Gastrocnemius medialis (tissue), 4 donors: ENCODE measurements around the gene FGFBP2. TPM values are rescaled to one million over a fixed set of nuclear protein-coding genes. Genes with fewer than 3 reads are reported as not detected.

Experiments
- ATAC-seq, 2 donors: fragments of 150-250 bp; one replicate each; pipeline ENCODE4 v1.9.1; 2016
- DNase-seq, 2 donors: peaks; one replicate each; pipeline ENCODE4 v3.0.0-alpha.2; 2019
- H3K27ac ChIP-seq, 4 donors: fragments of 200-600 bp; sonication (generic); 1 replicate in 1 of 4; 2 replicates in 3 of 4; pipeline ENCODE4 v1.5.1; 2016 to 2018; ENCODE audit warnings: mild to moderate bottlenecking in 2 of 4, moderate library complexity in 1 of 4
- H3K27me3 ChIP-seq, 3 donors: fragments of 200-600 bp; sonication (generic) in 2 of 3; 1 replicate in 1 of 3; 2 replicates in 2 of 3; pipeline versions ENCODE4 v1.5.1 to v1.6.0; 2016 to 2019; ENCODE audit warnings: mild to moderate bottlenecking in 1 of 3, moderate library complexity in 1 of 3
- H3K36me3 ChIP-seq, 2 donors: fragments of 200-600 bp; sonication (generic) in 1 of 2; one replicate each; pipeline ENCODE4 v1.5.1; 2017 to 2018
- H3K4me1 ChIP-seq, 2 donors: fragments of 200-600 bp; sonication (generic) in 1 of 2; one replicate each; pipeline ENCODE4 v1.5.1; 2016 to 2017; ENCODE audit warnings: mild to moderate bottlenecking in 2 of 2
- H3K4me3 ChIP-seq, 4 donors: fragments of 200-600 bp; sonication (generic) in 3 of 4; 1 replicate in 1 of 4; 2 replicates in 3 of 4; pipeline ENCODE4 v1.5.1; 2016 to 2019; ENCODE audit warnings: mild to moderate bottlenecking in 2 of 4
- H3K9me3 ChIP-seq, 3 donors: fragments of 200-600 bp; sonication (generic) in 2 of 3; 1 replicate in 1 of 3; 2 replicates in 2 of 3; pipeline ENCODE4 v1.5.1; 2016 to 2019
- POLR2A ChIP-seq, 2 donors: fragments of 450-650 bp; IDR thresholded peaks; one replicate each; pipeline ENCODE4 v1.6.1; 2017; ENCODE audit warnings: antibody characterized with exemption in 2 of 2, mild to moderate bottlenecking in 2 of 2, moderate library complexity in 2 of 2
- in situ Hi-C, 4 donors: fragments of 200-750 bp; cut with MboI; loops; one replicate each; pipeline versions ENCODE4 v1.15.0 to v1.8.0; 2017; ENCODE audit warnings: low sequenced_read_pairs in 4 of 4
- intact Hi-C: fragments of 100-400 bp; cut with DNase I; formaldehyde crosslinking; loops from one replicate; pipeline ENCODE4 v1.15.1; 2023; ENCODE audit warnings: low total_unique reads
- total RNA-seq, 4 donors: library from RNA; depleted of rRNA; stranded (reverse); fragments of >200 nt; gene quantifications; one replicate each; pipeline versions ENCODE4 v1.1.0 to v1.2.3, GENCODE V29; 2016
- TF ChIP-seq, protein P1 (sequence below), 5 experiments: fragments of 450-650 bp in 3 of 5; fragments of 200-600 bp in 2 of 5; sonication (generic) in 2 of 5; IDR thresholded peaks in 4 of 5; conservative IDR thresholded peaks in 1 of 5; 1 replicate in 4 of 5; 2 replicates in 1 of 5; pipeline ENCODE4 v1.5.1; 2016 to 2019; ENCODE audit warnings: antibody characterized with exemption in 5 of 5, mild to moderate bottlenecking in 3 of 5, moderate library complexity in 3 of 5

FGFBP2 gene
- total RNA-seq, 4 donors from 2014 or later, result 0.31 to 2.9 (median 1.1) TPM; not detected in 1

DNA sequence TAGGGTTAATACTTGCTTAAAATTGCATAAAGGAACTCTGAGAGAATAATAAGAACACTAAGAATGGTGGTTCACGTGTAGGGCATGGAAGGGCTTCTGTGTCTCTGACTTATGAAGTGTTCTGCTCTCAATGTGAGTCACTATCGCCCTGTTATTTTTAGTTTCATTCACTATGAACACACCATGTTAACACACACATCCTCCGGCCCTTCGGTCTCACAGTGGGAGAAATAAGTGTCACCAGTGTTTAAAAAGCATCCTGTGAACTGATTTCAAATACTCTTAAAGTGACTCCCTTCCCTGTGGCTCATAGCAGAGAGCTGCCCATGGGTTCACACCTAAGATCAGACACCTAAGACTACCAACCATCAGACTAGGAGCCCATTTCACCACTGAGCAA is 33.8 kb upstream of the FGFBP2 start:
- H3K27ac ChIP-seq, result no peak overlapping the region
- in situ Hi-C loops (loop anchor here in 1 of 4 donors (25.0 kb wide), 1 partner anchor 509 kb away; no protein-coding TSS in a partner anchor), intact Hi-C loops (no loop called here)
- H3K4me3 ChIP-seq, result no peak overlapping the region
- no peaks in the 10 kb centered on the region for H3K9me3 ChIP-seq
- no peaks in the 10 kb centered on the region for H3K27me3 ChIP-seq
- TF ChIP-seq, protein P1, sequence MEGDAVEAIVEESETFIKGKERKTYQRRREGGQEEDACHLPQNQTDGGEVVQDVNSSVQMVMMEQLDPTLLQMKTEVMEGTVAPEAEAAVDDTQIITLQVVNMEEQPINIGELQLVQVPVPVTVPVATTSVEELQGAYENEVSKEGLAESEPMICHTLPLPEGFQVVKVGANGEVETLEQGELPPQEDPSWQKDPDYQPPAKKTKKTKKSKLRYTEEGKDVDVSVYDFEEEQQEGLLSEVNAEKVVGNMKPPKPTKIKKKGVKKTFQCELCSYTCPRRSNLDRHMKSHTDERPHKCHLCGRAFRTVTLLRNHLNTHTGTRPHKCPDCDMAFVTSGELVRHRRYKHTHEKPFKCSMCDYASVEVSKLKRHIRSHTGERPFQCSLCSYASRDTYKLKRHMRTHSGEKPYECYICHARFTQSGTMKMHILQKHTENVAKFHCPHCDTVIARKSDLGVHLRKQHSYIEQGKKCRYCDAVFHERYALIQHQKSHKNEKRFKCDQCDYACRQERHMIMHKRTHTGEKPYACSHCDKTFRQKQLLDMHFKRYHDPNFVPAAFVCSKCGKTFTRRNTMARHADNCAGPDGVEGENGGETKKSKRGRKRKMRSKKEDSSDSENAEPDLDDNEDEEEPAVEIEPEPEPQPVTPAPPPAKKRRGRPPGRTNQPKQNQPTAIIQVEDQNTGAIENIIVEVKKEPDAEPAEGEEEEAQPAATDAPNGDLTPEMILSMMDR (IDR thresholded peaks at IDR 0.05 in 4 of 5, conservative IDR thresholded peaks at IDR 0.05 in 1 of 5), result no peak
- TF ChIP-seq POLR2A (IDR thresholded peaks at IDR 0.05), result no peak
- no peaks in the 10 kb centered on the region for H3K36me3 ChIP-seq
- H3K4me1 ChIP-seq, result no peaks in the 10 kb centered on the region
- no peak for DNase-seq
- ATAC-seq, result no peak

DNA sequence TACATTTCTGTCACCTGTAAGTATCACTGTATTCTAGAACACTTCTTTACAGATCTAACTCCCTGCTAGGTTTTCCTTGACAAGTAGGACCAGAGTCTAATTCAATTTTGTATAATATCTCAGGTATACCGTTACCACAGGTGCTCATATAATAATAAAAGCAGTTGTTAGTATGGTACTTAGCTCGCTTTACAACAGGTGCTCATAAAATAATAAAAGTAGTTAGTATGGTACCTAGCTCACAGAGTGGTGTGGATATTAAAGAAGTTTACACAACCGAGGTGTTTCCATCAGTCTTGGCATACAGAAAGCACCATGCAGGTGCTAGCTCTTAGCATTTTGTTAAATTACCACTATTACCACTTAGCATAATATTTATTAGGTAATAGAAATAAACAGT is 32.9 kb upstream of the FGFBP2 start:
- in situ Hi-C loops, result loop anchor here in 1 of 4 donors (25.0 kb wide), 1 partner anchor 509 kb away; no protein-coding TSS in a partner anchor
- TF ChIP-seq POLR2A (IDR thresholded peaks at IDR 0.05), result no peak
- TF ChIP-seq, protein P1 (IDR thresholded peaks at IDR 0.05 in 4 of 5, conservative IDR thresholded peaks at IDR 0.05 in 1 of 5), result no peak
- ATAC-seq, result no peak

DNA sequence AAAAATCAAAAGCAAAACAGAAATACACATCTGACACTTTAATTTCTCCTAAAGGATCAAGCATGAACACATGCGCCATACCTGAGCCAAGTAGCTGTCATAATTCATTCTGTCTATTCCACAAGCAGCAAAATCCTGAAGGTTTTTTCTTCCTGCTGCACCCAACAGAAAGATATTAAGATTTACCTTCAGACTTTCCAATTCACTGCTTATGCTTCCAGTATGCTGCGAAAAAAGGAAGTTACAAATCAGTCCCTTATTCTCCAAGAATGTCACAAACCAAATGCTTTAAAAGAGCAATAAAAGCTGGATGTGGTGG is 29.2 kb upstream of the FGFBP2 start:
- Histone ChIP-seq H3K27me3 (no peaks in the 10 kb centered on the region), H3K4me3 (no peak overlapping the region), H3K4me1 (no peaks in the 10 kb centered on the region), H3K27ac (no peak overlapping the region), H3K9me3 (no peaks in the 10 kb centered on the region), H3K36me3 (no peaks in the 10 kb centered on the region)
- ATAC-seq (no peak), DNase-seq (no peak)
- intact Hi-C loops (no loop called here), in situ Hi-C loops (loop anchor here in 1 of 4 donors (25.0 kb wide), 1 partner anchor 505 kb away; no protein-coding TSS in a partner anchor)
- TF ChIP-seq, protein P1 (IDR thresholded peaks at IDR 0.05 in 4 of 5, conservative IDR thresholded peaks at IDR 0.05 in 1 of 5), result no peak
- TF ChIP-seq POLR2A (IDR thresholded peaks at IDR 0.05), result no peak

More for the DNA sequence above, 32.9 kb upstream of the FGFBP2 start:
- no peaks in the 10 kb centered on the region for H3K4me1 ChIP-seq
- no peaks in the 10 kb centered on the region for H3K9me3 ChIP-seq
- intact Hi-C loops, result no loop called here
- DNase-seq, result no peak
- H3K27me3 ChIP-seq, result no peaks in the 10 kb centered on the region
- H3K36me3 ChIP-seq, result no peaks in the 10 kb centered on the region
- H3K4me3 ChIP-seq, result no peak overlapping the region
- no peak overlapping the region for H3K27ac ChIP-seq

DNA sequence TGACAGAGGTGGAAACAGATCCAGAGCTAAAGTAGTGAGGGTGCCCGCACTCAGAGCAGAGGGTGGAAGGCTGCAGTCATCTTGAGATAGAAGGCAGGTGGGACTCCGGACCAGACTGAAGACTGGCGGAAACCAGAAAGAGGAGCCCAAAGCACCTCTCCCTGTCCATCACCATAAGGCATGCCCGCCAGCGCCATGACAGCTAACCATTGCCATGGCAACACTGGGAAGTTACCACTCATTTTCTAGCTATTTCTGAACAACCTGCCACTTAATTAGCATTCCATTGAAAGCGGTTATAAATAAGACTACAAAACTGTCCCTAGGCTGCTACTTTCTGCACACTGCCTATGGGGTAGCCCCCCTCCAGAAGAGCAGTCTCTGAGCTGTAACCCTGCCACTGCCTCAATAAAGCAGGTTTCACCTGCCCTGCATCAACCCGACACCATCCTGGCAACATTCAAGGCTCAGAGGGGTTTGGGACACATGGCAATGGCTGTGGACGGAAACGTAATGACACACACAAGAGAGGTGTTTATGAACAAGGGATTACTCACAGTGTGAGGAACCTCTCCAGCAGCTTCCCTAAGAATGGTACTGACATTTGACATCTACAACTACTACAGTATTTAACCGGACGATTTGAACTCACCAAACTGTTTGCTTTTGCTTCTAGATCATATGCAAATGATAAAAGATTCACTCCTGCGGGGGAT is 27.8 kb upstream of the FGFBP2 start:
- Histone ChIP-seq H3K36me3 (no peaks in the 10 kb centered on the region), H3K4me1 (no peaks in the 10 kb centered on the region), H3K27me3 (no peaks in the 10 kb centered on the region), H3K9me3 (no peaks in the 10 kb centered on the region), H3K27ac (no peak overlapping the region), H3K4me3 (no peak overlapping the region)
- DNase-seq, result no peak
- peak in 1 of 2 donors; percentile 62 for ATAC-seq
- no peak for TF ChIP-seq POLR2A (IDR thresholded peaks at IDR 0.05)
- TF ChIP-seq, protein P1 (IDR thresholded peaks at IDR 0.05 in 4 of 5, conservative IDR thresholded peaks at IDR 0.05 in 1 of 5), result no peak
- in situ Hi-C loops, result loop anchor here in 1 of 4 donors (25.0 kb wide), 1 partner anchor 503 kb away; no protein-coding TSS in a partner anchor
- intact Hi-C loops, result no loop called here
